ENCODE measurements around the gene FCRL6. TPM values are rescaled to one million over a fixed set of nuclear protein-coding genes. Genes with fewer than 3 reads are reported as not detected.

The FCRL6 gene
- total RNA-seq, 1 experiment from 2014 or later, result not detected

DNA sequence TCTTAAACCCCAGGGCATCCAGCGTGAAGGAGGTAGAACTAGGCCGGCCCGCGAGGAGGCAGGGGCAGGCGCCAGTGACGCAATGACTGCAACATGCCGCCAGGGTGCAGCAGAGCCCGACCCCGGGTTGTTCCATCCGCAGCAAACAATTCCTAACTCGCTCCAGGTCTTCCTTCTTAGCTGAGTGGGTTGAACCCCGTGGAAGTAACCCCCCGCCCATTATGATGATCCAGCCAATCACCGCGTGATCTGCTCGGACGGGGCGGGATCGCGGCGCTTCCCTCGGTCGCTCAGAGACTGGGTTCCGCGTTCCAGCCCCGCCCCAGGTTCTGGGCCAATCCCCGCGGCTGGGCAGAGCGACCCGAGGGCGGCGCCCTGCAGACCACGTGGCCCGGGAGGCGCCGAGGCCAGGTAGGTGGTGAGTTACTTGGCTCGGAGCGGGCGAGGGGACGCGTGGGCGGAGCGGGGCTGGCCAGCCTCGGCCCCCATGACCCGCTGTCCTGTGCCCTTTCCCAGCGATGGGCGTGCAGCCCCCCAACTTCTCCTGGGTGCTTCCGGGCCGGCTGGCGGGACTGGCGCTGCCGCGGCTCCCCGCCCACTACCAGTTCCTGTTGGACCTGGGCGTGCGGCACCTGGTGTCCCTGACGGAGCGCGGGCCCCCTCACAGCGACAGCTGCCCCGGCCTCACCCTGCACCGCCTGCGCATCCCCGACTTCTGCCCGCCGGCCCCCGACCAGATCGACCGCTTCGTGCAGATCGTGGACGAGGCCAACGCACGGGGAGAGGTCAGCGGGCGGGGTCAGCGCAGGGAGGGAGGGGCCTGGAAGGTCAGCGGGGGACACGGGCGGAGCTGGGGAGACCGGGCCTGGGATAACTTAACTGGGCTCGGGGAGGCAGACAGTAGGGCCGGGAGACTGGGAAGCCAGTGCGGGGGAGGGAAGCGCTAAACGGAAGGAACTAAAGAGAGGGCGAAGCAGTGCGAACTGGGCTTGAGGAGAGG, 21.3 kb upstream of the FCRL6 start, which contains the start of gene DUSP23:
TSS of gene DUSP23 (plus strand) at position 380 of the 1,000 bp plus-strand sequence. CDS start at position 519, 139 bp downstream.
- TF ChIP-seq TCF7L2 (IDR thresholded peaks at IDR 0.05; ENCODE audit: low read depth, low read length) (no peak), POLR2AphosphoS5 (IDR thresholded peaks at IDR 0.05; ENCODE audit: low read depth, low read length) (no peak), SIN3A (IDR thresholded peaks at IDR 0.05; ENCODE audit: borderline replicate concordance, insufficient read depth, low read depth, low read length) (0 out of 2 replicates have a peak, but pooled peaks have one; percentile 16)
- TF ChIP-seq, protein P1, sequence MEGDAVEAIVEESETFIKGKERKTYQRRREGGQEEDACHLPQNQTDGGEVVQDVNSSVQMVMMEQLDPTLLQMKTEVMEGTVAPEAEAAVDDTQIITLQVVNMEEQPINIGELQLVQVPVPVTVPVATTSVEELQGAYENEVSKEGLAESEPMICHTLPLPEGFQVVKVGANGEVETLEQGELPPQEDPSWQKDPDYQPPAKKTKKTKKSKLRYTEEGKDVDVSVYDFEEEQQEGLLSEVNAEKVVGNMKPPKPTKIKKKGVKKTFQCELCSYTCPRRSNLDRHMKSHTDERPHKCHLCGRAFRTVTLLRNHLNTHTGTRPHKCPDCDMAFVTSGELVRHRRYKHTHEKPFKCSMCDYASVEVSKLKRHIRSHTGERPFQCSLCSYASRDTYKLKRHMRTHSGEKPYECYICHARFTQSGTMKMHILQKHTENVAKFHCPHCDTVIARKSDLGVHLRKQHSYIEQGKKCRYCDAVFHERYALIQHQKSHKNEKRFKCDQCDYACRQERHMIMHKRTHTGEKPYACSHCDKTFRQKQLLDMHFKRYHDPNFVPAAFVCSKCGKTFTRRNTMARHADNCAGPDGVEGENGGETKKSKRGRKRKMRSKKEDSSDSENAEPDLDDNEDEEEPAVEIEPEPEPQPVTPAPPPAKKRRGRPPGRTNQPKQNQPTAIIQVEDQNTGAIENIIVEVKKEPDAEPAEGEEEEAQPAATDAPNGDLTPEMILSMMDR (IDR thresholded peaks at IDR 0.05), result peak; percentile 94
- ChIA-PET CTCF (interaction anchor here (0.6 to 1.2 kb wide), 6 partner anchors 17 to 227 kb away, joined by 3 to 5 read pairs (median 4); no protein-coding TSS in a partner anchor), POLR2A (no interaction called here)
- no peaks in the 10 kb centered on the region for H3K4me1 ChIP-seq (ENCODE audit: control insufficient read depth, insufficient read depth, low read length)
- H3K36me3 ChIP-seq (ENCODE audit: control insufficient read depth, insufficient read depth, low read length), result no peaks in the 10 kb centered on the region
- DNase-seq (ENCODE audit: low read depth, low spot score) (peak; percentile 96), ATAC-seq (peak; percentile 99)
- intact Hi-C loops (cut with micrococcal nuclease; ENCODE audit: unreplicated experiment), result loop anchor here (2.0 to 5.0 kb wide), 3 partner anchors 74 to 226 kb away; no protein-coding TSS in a partner anchor
- in situ Hi-C loops (cut with HindIII; ENCODE audit: low pct_unique_long_range_greater_than_20kb, low sequenced_read_pairs), result no loop called here
- BruUV-seq (replicated peaks), result no TSS peak
- peak within 1 kb of the TSS; percentile 81 for H3K27ac ChIP-seq (ENCODE audit: low read length)
- peaks cover 2% of the 10 kb centered on the region; the same call in 1 of the 2 replicates for H3K27me3 ChIP-seq (ENCODE audit: control insufficient read depth, insufficient read depth, low read length)
- peak within 1 kb of the TSS; percentile 65 to 66 for H3K4me3 ChIP-seq (ENCODE audit: low read depth in 2 of 2, low read length in 2 of 2)
- no peaks in the 10 kb centered on the region for H3K9me3 ChIP-seq (ENCODE audit: control insufficient read depth, insufficient read depth, low read depth, low read length)

DNA sequence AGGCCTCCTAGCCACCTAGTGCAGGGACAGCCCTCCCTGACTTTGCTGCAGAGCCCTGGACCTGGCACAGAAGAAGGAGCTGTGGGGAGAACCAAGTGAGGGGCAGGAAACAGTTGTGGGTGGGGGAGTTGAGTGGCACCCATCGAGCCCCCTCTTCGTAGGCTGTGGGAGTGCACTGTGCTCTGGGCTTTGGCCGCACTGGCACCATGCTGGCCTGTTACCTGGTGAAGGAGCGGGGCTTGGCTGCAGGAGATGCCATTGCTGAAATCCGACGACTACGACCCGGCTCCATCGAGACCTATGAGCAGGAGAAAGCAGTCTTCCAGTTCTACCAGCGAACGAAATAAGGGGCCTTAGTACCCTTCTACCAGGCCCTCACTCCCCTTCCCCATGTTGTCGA, 20.2 kb upstream of the FCRL6 start:
- Histone ChIP-seq H3K27ac (ENCODE audit: low read length) (no peak overlapping the region), H3K4me1 (ENCODE audit: control insufficient read depth, insufficient read depth, low read length) (no peaks in the 10 kb centered on the region), H3K27me3 (ENCODE audit: control insufficient read depth, insufficient read depth, low read length) (peaks cover 2% of the 10 kb centered on the region; the same call in 1 of the 2 replicates), H3K9me3 (ENCODE audit: control insufficient read depth, insufficient read depth, low read depth, low read length) (no peaks in the 10 kb centered on the region), H3K4me3 (ENCODE audit: low read depth in 2 of 2, low read length in 2 of 2) (peak overlapping the region; percentile 65 to 66; a peak in 3 of 4 replicates), H3K36me3 (ENCODE audit: control insufficient read depth, insufficient read depth, low read length) (no peaks in the 10 kb centered on the region)
- no peak for ATAC-seq
- BruUV-seq (replicated peaks), result no TSS peak
- intact Hi-C loops (cut with micrococcal nuclease; ENCODE audit: unreplicated experiment) (loop anchor here (2.0 to 5.0 kb wide), 3 partner anchors 73 to 225 kb away; no protein-coding TSS in a partner anchor), in situ Hi-C loops (cut with HindIII; ENCODE audit: low pct_unique_long_range_greater_than_20kb, low sequenced_read_pairs) (no loop called here)
- POLR2A ChIA-PET, result no interaction called here
- CTCF ChIA-PET, result interaction anchor here (1.2 kb wide), 1 partner anchor 226 kb away, joined by 4 read pairs; no protein-coding TSS in a partner anchor
- TF ChIP-seq TCF7L2 (IDR thresholded peaks at IDR 0.05; ENCODE audit: low read depth, low read length), result no peak
- TF ChIP-seq POLR2AphosphoS5 (IDR thresholded peaks at IDR 0.05; ENCODE audit: low read depth, low read length), result no peak
- no peak for TF ChIP-seq SIN3A (IDR thresholded peaks at IDR 0.05; ENCODE audit: borderline replicate concordance, insufficient read depth, low read depth, low read length)
- TF ChIP-seq, protein P2, sequence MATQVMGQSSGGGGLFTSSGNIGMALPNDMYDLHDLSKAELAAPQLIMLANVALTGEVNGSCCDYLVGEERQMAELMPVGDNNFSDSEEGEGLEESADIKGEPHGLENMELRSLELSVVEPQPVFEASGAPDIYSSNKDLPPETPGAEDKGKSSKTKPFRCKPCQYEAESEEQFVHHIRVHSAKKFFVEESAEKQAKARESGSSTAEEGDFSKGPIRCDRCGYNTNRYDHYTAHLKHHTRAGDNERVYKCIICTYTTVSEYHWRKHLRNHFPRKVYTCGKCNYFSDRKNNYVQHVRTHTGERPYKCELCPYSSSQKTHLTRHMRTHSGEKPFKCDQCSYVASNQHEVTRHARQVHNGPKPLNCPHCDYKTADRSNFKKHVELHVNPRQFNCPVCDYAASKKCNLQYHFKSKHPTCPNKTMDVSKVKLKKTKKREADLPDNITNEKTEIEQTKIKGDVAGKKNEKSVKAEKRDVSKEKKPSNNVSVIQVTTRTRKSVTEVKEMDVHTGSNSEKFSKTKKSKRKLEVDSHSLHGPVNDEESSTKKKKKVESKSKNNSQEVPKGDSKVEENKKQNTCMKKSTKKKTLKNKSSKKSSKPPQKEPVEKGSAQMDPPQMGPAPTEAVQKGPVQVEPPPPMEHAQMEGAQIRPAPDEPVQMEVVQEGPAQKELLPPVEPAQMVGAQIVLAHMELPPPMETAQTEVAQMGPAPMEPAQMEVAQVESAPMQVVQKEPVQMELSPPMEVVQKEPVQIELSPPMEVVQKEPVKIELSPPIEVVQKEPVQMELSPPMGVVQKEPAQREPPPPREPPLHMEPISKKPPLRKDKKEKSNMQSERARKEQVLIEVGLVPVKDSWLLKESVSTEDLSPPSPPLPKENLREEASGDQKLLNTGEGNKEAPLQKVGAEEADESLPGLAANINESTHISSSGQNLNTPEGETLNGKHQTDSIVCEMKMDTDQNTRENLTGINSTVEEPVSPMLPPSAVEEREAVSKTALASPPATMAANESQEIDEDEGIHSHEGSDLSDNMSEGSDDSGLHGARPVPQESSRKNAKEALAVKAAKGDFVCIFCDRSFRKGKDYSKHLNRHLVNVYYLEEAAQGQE (IDR thresholded peaks at IDR 0.05; ENCODE audit: insufficient read depth in 1 of 2, low read depth in 2 of 2, low read length in 1 of 2), result no peak
- TF ChIP-seq, protein P1 (IDR thresholded peaks at IDR 0.05), result no peak
- DNase-seq (ENCODE audit: low read depth, low spot score), result no peak
